Mucosa of rectum (tissue), 2 donors: ENCODE data around the gene HOXC11.

ENCODE experiments used
- H3K27ac ChIP-seq, 2 donors: one replicate each; pipeline ENCODE4 v1.7.0; 2013; ENCODE audit warnings: inconsistent platforms in 2 of 2, low read depth in 2 of 2, low read length in 2 of 2
- H3K27me3 ChIP-seq, 2 donors: one replicate each; pipeline ENCODE4 v1.7.0; 2013; ENCODE audit warnings: low read length in 2 of 2; ENCODE audit not compliant: control insufficient read depth in 2 of 2, insufficient read depth in 2 of 2
- H3K36me3 ChIP-seq, 2 donors: one replicate each; pipeline ENCODE4 v1.7.0; 2013; ENCODE audit warnings: low read length in 2 of 2; ENCODE audit not compliant: control insufficient read depth in 2 of 2, insufficient read depth in 2 of 2
- H3K4me1 ChIP-seq, 2 donors: one replicate each; pipeline ENCODE4 v1.7.0; 2013; ENCODE audit warnings: low read length in 2 of 2, mild to moderate bottlenecking in 1 of 2; ENCODE audit not compliant: control insufficient read depth in 2 of 2, insufficient read depth in 2 of 2
- H3K4me3 ChIP-seq, 2 donors: one replicate each; pipeline ENCODE4 v1.7.0; 2013; ENCODE audit warnings: low read length in 2 of 2
- H3K9ac ChIP-seq, 2 donors: one replicate each; pipeline ENCODE4 v1.7.0; 2013; ENCODE audit warnings: low read length in 2 of 2, low read depth in 1 of 2, mild to moderate bottlenecking in 1 of 2
- H3K9me3 ChIP-seq, 2 donors: one replicate each; pipeline ENCODE4 v1.7.0; 2013; ENCODE audit warnings: low read length in 2 of 2; ENCODE audit not compliant: control insufficient read depth in 2 of 2
- donor health status: healthy.
- donor health status: Normal muscosa, but diverticular disease.

Gene HOXC11

GRCh38 chr12:53935383-53936341 lies 37.3 kb upstream of the HOXC11 start:
- Histone ChIP-seq H3K4me3 (no peak overlapping the region), H3K36me3 (no peaks in the 10 kb centered on the region), H3K9ac (no peak overlapping the region), H3K4me1 (no peaks in the 10 kb centered on the region), H3K9me3 (no peaks in the 10 kb centered on the region), H3K27me3 (peaks cover 70 to 73% of the 10 kb centered on the region in 2 donors), H3K27ac (no peak overlapping the region)

DNA sequence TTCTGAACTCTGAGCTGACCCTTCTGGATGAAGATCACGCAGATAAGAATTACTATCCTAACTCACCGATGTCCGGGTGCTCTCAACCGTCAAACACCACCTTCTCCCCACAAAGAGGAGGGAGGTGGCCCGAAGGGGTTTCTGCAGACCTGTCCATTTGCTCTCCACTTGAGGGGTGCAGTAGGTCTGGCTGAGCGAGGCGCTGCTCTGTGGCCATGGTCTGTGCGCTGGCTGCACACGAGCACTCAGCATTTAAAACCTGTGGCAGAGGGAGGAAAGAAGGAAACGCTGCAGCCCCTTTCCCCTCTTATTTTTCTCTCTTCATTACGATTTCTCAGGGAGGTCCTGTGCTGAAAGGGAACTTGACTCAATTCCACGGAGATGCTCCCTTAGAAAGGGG lies 35.8 kb upstream of the HOXC11 start:
- H3K9me3 ChIP-seq = no peaks in the 10 kb centered on the region
- H3K9ac ChIP-seq = no peak overlapping the region
- no peak overlapping the region for H3K27ac ChIP-seq
- H3K36me3 ChIP-seq = no peaks in the 10 kb centered on the region
- no peak overlapping the region for H3K4me3 ChIP-seq
- no peaks in the 10 kb centered on the region for H3K4me1 ChIP-seq
- peaks cover 68 to 78% of the 10 kb centered on the region in 2 donors for H3K27me3 ChIP-seq

DNA sequence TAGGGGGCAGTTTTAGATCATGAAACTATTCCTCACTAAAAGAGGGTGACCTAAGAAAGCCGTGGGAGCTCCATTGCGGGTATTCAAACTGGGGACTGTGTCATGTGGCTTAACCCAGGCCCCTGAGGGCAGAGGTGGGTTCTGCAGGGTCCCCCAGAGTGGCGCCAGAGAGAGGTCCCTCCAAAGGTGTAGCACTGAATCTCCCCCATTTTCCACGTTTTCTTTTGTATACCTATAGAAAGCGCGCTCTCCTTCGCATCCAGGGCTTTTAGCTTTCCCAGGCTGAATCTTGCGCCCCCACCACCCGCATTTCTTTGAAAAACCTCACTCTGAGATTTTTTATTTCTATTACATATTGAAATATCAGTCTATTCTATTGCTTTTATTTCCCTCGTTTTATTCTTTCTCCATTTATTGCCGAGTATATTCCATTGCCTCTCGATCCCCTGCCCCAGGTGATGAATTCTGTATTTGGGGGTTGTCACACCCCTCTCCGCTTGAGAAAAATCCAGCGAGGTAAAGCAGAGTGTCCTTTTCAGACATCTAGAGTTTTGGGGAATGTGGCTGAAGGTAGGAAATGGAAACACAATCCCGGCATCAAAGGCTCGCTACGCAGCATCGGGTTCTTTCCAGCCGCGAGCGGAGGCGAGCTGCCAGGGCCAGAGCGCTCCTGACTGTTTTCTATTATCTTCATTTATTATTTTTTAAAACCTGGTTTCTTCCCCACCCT lies 35.2 kb upstream of the HOXC11 start:
- H3K4me1 ChIP-seq = no peaks in the 10 kb centered on the region
- no peak overlapping the region for H3K9ac ChIP-seq
- no peak overlapping the region for H3K4me3 ChIP-seq
- no peaks in the 10 kb centered on the region for H3K9me3 ChIP-seq
- H3K27me3 ChIP-seq = peaks cover 67 to 76% of the 10 kb centered on the region in 2 donors
- H3K27ac ChIP-seq = no peak overlapping the region
- no peaks in the 10 kb centered on the region for H3K36me3 ChIP-seq

- Histone ChIP-seq H3K9ac (no peak within 1 kb of the TSS), H3K27ac (no peak within 1 kb of the TSS), H3K4me3 (no peak within 1 kb of the TSS), H3K9me3 (no peaks in the 10 kb centered on the region), H3K36me3 (no peaks in the 10 kb centered on the region), H3K27me3 (peaks cover 68 to 74% of the 10 kb centered on the region in 2 donors), H3K4me1 (no peaks in the 10 kb centered on the region)
Measured at GRCh38 chr12:53938326-53939140, 34.4 kb upstream of the HOXC11 start, which contains the start of gene HOXC13. Gene HOXC13 (plus strand): TSS chr12:53938831. CDS start chr12:53938907, 76 bp downstream.

DNA sequence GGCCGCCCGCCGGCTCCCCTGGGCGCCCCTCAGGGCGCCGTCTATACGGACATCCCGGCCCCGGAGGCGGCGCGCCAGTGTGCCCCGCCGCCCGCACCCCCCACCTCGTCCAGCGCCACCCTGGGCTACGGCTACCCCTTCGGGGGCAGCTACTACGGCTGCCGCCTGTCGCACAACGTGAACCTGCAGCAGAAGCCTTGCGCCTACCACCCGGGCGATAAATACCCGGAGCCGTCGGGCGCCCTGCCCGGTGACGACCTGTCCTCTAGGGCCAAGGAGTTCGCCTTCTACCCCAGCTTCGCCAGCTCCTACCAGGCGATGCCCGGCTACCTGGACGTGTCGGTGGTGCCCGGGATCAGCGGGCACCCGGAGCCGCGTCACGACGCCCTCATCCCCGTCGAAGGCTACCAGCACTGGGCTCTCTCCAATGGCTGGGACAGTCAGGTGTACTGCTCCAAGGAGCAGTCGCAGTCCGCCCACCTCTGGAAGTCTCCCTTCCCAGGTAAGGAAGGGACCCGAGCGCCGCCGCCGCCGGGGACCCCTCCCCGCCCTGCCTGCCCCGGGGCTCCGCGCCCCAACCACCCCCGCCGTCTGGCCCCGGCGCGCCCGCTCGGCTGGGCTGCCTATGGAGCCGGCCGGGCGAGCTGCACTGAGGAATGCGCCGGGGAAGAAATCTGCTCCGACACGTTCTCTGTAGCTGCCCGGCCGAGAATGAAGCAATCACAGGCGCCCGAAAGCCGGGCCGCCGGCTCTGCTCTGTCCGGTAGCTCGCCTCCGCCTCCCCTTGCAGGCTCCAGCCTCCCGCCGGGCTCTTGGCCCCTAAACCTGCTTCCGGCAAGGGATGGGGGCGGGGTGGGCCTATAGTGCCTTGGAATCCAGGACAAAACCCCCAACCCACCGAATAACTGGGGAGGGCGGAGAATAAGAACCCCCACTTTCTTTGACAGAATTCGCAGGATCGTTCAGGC lies 33.5 kb upstream of the HOXC11 start:
- no peak overlapping the region for H3K9ac ChIP-seq
- no peak overlapping the region for H3K27ac ChIP-seq
- H3K36me3 ChIP-seq = no peaks in the 10 kb centered on the region
- H3K4me3 ChIP-seq = no peak overlapping the region
- H3K27me3 ChIP-seq = peaks cover 69 to 74% of the 10 kb centered on the region in 2 donors
- no peaks in the 10 kb centered on the region for H3K9me3 ChIP-seq
- H3K4me1 ChIP-seq = no peaks in the 10 kb centered on the region

- H3K9me3 ChIP-seq = no peaks in the 10 kb centered on the region
- peaks cover 72 to 73% of the 10 kb centered on the region in 2 donors for H3K27me3 ChIP-seq
- H3K27ac ChIP-seq = no peak overlapping the region
Measured at GRCh38 chr12:53940443-53941014, 32.4 kb upstream of the HOXC11 start.

GRCh38 chr12:53941187-53941586 lies 31.7 kb upstream of the HOXC11 start:
- Histone ChIP-seq H3K9ac (no peak overlapping the region), H3K27ac (no peak overlapping the region), H3K9me3 (no peaks in the 10 kb centered on the region), H3K36me3 (no peaks in the 10 kb centered on the region), H3K27me3 (peaks cover 72 to 74% of the 10 kb centered on the region in 2 donors), H3K4me3 (no peak overlapping the region), H3K4me1 (no peaks in the 10 kb centered on the region)

More at GRCh38 chr12:53940443-53941014, 32.4 kb upstream of the HOXC11 start:
- H3K4me1 ChIP-seq = no peaks in the 10 kb centered on the region
- H3K9ac ChIP-seq = no peak overlapping the region
- H3K4me3 ChIP-seq = no peak overlapping the region
- no peaks in the 10 kb centered on the region for H3K36me3 ChIP-seq

GRCh38 chr12:53941750-53942149 lies 31.2 kb upstream of the HOXC11 start:
- Histone ChIP-seq H3K36me3 (no peaks in the 10 kb centered on the region), H3K4me3 (no peak overlapping the region), H3K9ac (no peak overlapping the region), H3K4me1 (no peaks in the 10 kb centered on the region), H3K27me3 (peaks cover 74 to 76% of the 10 kb centered on the region in 2 donors), H3K27ac (no peak overlapping the region), H3K9me3 (no peaks in the 10 kb centered on the region)
